GM21529 (cell line): ENCODE data around the gene OR4A16.

Experiments used
- ATAC-seq: cut with Tn5 transposase; IDR thresholded peaks from one replicate; pipeline ENCODE4 v1.9.1; 2021; ENCODE audit not compliant: unreplicated experiment

Gene OR4A16

GRCh38 chr11:55342901-55343300, at the start of gene OR4A16:
Gene OR4A16 (plus strand): TSS chr11:55343201. CDS start chr11:55343201, 0 bp downstream.
- ATAC-seq = no peak

- ATAC-seq = no peak
Measured at GRCh38 chr11:55324500-55324899, 18.5 kb upstream of the OR4A16 start.

GRCh38 chr11:55345306-55345705, 2.3 kb downstream of the OR4A16 start:
- no peak for ATAC-seq

- ATAC-seq = no peak
Measured at GRCh38 chr11:55349032-55349431, 6.0 kb downstream of the OR4A16 start.

GRCh38 chr11:55357560-55358184, 14.7 kb downstream of the OR4A16 start:
- no peak for ATAC-seq

GRCh38 chr11:55367674-55368073, 24.7 kb downstream of the OR4A16 start, which contains the start of gene OR4A15:
Gene OR4A15 (plus strand): TSS chr11:55367974. CDS start chr11:55367974, 0 bp downstream.
- no peak for ATAC-seq
